T-helper 2 cell treated with Interferon-gamma antibody and Interleukin-4, amounts not matched to agents 100 ng/mL and 5 ng/mL, for 36 hours (primary cell): Measurements from ENCODE around the gene EXPH5. TPM values are rescaled to one million over a fixed set of nuclear protein-coding genes. Genes with fewer than 3 reads are reported as not detected.

Source experiments
- intact Hi-C: fragments of 100-400 bp; cut with micrococcal nuclease; formaldehyde crosslinking; loops from one replicate; pipeline ENCODE4 v1.15.1; 2023
- total RNA-seq: library from RNA; stranded (reverse); gene quantifications from 2 replicates; pipeline ENCODE4 v1.2.3, GENCODE V29; 2022

EXPH5 gene
- total RNA-seq, 1 donor from 2014 or later = 0.84 TPM

GRCh38 chr11:108483163-108483562 is 110.4 kb downstream of the EXPH5 start:
- intact Hi-C loops = no loop called here

GRCh38 chr11:108474664-108475463 is 118.7 kb downstream of the EXPH5 start:
- intact Hi-C loops = no loop called here

- intact Hi-C loops = no loop called here
Measured at GRCh38 chr11:108472681-108473080, 120.9 kb downstream of the EXPH5 start.

- intact Hi-C loops = loop anchor here (5.0 to 10.0 kb wide), 4 partner anchors 179 to 904 kb away; partner anchors contain the start of genes ALKBH8 and SLC35F2
Measured at GRCh38 chr11:108468478-108468864, 125.1 kb downstream of the EXPH5 start.

GRCh38 chr11:108467091-108467823 is 126.3 kb downstream of the EXPH5 start, which contains the start of gene C11orf65:
Gene C11orf65, minus strand, starts transcription at chr11:108467529. Its CDS starts 5,970 bp downstream, at chr11:108461559.
- intact Hi-C loops = loop anchor here (1.0 to 10.0 kb wide), 11 partner anchors 30 to 1010 kb away; partner anchors contain the start of genes ACAT1, ALKBH8, CWF19L2 and DDX10

GRCh38 chr11:108466405-108466804 is 127.2 kb downstream of the EXPH5 start:
- intact Hi-C loops = loop anchor here (2.0 to 10.0 kb wide), 5 partner anchors 181 to 1010 kb away; partner anchors contain the start of genes ALKBH8, CWF19L2 and SLC35F2

Other genes starting within 250 kb of the EXPH5 start
- gene C11orf65, start 126.2 kb downstream of the EXPH5 start, total RNA-seq = 0.20 and 0.39 TPM in 2 replicates
- gene POGLUT3, start 95.4 kb downstream of the EXPH5 start, total RNA-seq = 15.5 and 16.4 TPM in 2 replicates
- gene DDX10, start 71.3 kb upstream of the EXPH5 start, total RNA-seq = 32.0 and 35.4 TPM in 2 replicates